GM08714 (cell line): ENCODE data around the gene ARL13B.
"Not testable (repeated sequence)": the region's sequence is repeated elsewhere in the genome, so short reads cannot be mapped to it uniquely, and the experiment has no call there.

Experiments
- H3K4me3 ChIP-seq: fragments of 200-500 bp; sonication (Bioruptor generic); 2 replicates; pipeline ENCODE4 v1.5.1; 2014; ENCODE audit warnings: mild to moderate bottlenecking, low read length, inconsistent platforms
- ZNF274 ChIP-seq: IDR thresholded peaks from 2 replicates; pipeline ENCODE4 v1.6.1; 2012; ENCODE audit warnings: mild to moderate bottlenecking, low read depth, low read length

Gene ARL13B

GRCh38 chr3:94063496-94064119 is 83.7 kb downstream of the ARL13B start:
- no peak for TF ChIP-seq ZNF274
- H3K4me3 ChIP-seq = peak overlapping the region; percentile 93

GRCh38 chr3:94064243-94064860 is 84.4 kb downstream of the ARL13B start:
- peak overlapping the region; percentile 93; the same call in 1 of the 2 replicates for H3K4me3 ChIP-seq
- no peak for TF ChIP-seq ZNF274

GRCh38 chr3:94065122-94065521 is 85.2 kb downstream of the ARL13B start:
- no peak overlapping the region for H3K4me3 ChIP-seq
- TF ChIP-seq ZNF274 = no peak

- TF ChIP-seq ZNF274 = no peak
- no peak overlapping the region for H3K4me3 ChIP-seq
Observed at GRCh38 chr3:94065819-94066480, 86.0 kb downstream of the ARL13B start.

- H3K4me3 ChIP-seq = no peak overlapping the region
- no peak for TF ChIP-seq ZNF274
Observed at GRCh38 chr3:94066506-94067500, 86.8 kb downstream of the ARL13B start.

- H3K4me3 ChIP-seq = no peak overlapping the region
- no peak for TF ChIP-seq ZNF274
Observed at GRCh38 chr3:94069194-94069813, 89.3 kb downstream of the ARL13B start.

GRCh38 chr3:94070341-94070911 is 90.5 kb downstream of the ARL13B start:
- H3K4me3 ChIP-seq = no peak overlapping the region; the same call in 1 of the 2 replicates
- TF ChIP-seq ZNF274 = no peak

- TF ChIP-seq ZNF274 = no peak
- H3K4me3 ChIP-seq = no peak overlapping the region
Observed at GRCh38 chr3:94071713-94072284, 91.8 kb downstream of the ARL13B start.

GRCh38 chr3:94076055-94076454 is 96.1 kb downstream of the ARL13B start:
- no peak overlapping the region for H3K4me3 ChIP-seq
- no peak for TF ChIP-seq ZNF274

GRCh38 chr3:94080552-94080951 is 100.6 kb downstream of the ARL13B start:
- not testable (repeated sequence) for H3K4me3 ChIP-seq

- H3K4me3 ChIP-seq = no peak overlapping the region
- TF ChIP-seq ZNF274 = no peak
Observed at GRCh38 chr3:94081884-94082283, 101.9 kb downstream of the ARL13B start.

GRCh38 chr3:94082391-94082937 is 102.5 kb downstream of the ARL13B start:
- TF ChIP-seq ZNF274 = no peak
- no peak overlapping the region for H3K4me3 ChIP-seq

- H3K4me3 ChIP-seq = no peak overlapping the region
Observed at GRCh38 chr3:94083261-94083660, 103.3 kb downstream of the ARL13B start.

GRCh38 chr3:94089126-94089525 is 109.2 kb downstream of the ARL13B start:
- no peak for TF ChIP-seq ZNF274
- no peak overlapping the region for H3K4me3 ChIP-seq

More at GRCh38 chr3:94083261-94083660, 103.3 kb downstream of the ARL13B start:
- no peak for TF ChIP-seq ZNF274
